HG02943 (cell line): ENCODE results near the gene NAB2.
"Not testable (repeated sequence)": the region's sequence is repeated elsewhere in the genome, so short reads cannot be mapped to it uniquely, and the experiment has no call there.

ENCODE experiments used
- ATAC-seq: cut with Tn5 transposase; IDR thresholded peaks from one replicate; pipeline ENCODE4 v1.9.1; 2021; ENCODE audit warnings: mild to moderate bottlenecking, low read depth, moderate library complexity; ENCODE audit not compliant: unreplicated experiment

Gene NAB2

GRCh38 chr12:57066245-57066644 is 22.7 kb upstream of the NAB2 start:
- ATAC-seq: no peak

- no peak for ATAC-seq
Observed at GRCh38 chr12:57069523-57069922, 19.4 kb upstream of the NAB2 start.

GRCh38 chr12:57072661-57073060 is 16.3 kb upstream of the NAB2 start:
- no peak for ATAC-seq

- not testable (repeated sequence) for ATAC-seq
Observed at GRCh38 chr12:57073566-57074450, 15.1 kb upstream of the NAB2 start.

GRCh38 chr12:57078519-57079404 is 10.2 kb upstream of the NAB2 start, which contains the start of gene NEMP1:
Gene NEMP1, minus strand, starts transcription at chr12:57078791. Its CDS starts 46 bp downstream, at chr12:57078745.
- peak; percentile 96 for ATAC-seq

- no peak for ATAC-seq
Observed at GRCh38 chr12:57079821-57080220, 9.1 kb upstream of the NAB2 start.

GRCh38 chr12:57080855-57081254 is 8.1 kb upstream of the NAB2 start:
- ATAC-seq: no peak

GRCh38 chr12:57085999-57086492 is 2.9 kb upstream of the NAB2 start:
- no peak for ATAC-seq

GRCh38 chr12:57086493-57087009 is 2.4 kb upstream of the NAB2 start:
- no peak for ATAC-seq

GRCh38 chr12:57087010-57087690 is 1.8 kb upstream of the NAB2 start:
- ATAC-seq: peak; percentile 23

- ATAC-seq: peak; percentile 29
Observed at GRCh38 chr12:57087691-57088353, 1.1 kb upstream of the NAB2 start.

- ATAC-seq: no peak
Observed at GRCh38 chr12:57089271-57090245, 644 bp downstream of the NAB2 start.

- no peak for ATAC-seq
Observed at GRCh38 chr12:57090490-57090889, 1.6 kb downstream of the NAB2 start.

- ATAC-seq: no peak
Observed at GRCh38 chr12:57090924-57091637, 2.2 kb downstream of the NAB2 start.

GRCh38 chr12:57091638-57092528 is 3.0 kb downstream of the NAB2 start:
- ATAC-seq: no peak

- ATAC-seq: no peak
Observed at GRCh38 chr12:57092529-57092862, 3.6 kb downstream of the NAB2 start.

- ATAC-seq: no peak
Observed at GRCh38 chr12:57092876-57093414, 4.0 kb downstream of the NAB2 start.
